Mucosa of descending colon (tissue), 3 donors: ENCODE results near the gene RYR3. TPM values are rescaled to one million over a fixed set of nuclear protein-coding genes. Genes with fewer than 3 reads are reported as not detected.

ENCODE experiments used
- ATAC-seq: fragments of 200-7000 bp; cut with Tn5 transposase; one replicate; pipeline ENCODE4 v1.9.1; 2020; ENCODE audit warnings: mild to moderate bottlenecking, moderate library complexity
- DNase-seq, 3 donors: peaks; one replicate each; pipeline ENCODE4 v3.0.0-alpha.2; 2020
- H3K36me3 ChIP-seq: fragments of 200-600 bp; one replicate; pipeline ENCODE4 v1.8.0; 2021; ENCODE audit warnings: low read depth, mild to moderate bottlenecking
- H3K4me1 ChIP-seq: fragments of 200-600 bp; one replicate; pipeline ENCODE4 v1.8.0; 2021; ENCODE audit warnings: low read depth, mild to moderate bottlenecking
- H3K4me3 ChIP-seq: fragments of 200-600 bp; one replicate; pipeline ENCODE4 v1.8.0; 2021; ENCODE audit warnings: mild to moderate bottlenecking
- H3K9me3 ChIP-seq: fragments of 200-600 bp; one replicate; pipeline ENCODE4 v1.8.0; 2021; ENCODE audit warnings: mild to moderate bottlenecking
- intact Hi-C, 2 donors: fragments of 100-400 bp; cut with DNase I in 1 of 2; cut with micrococcal nuclease in 1 of 2; formaldehyde crosslinking; loops; one replicate each; pipeline versions ENCODE4 v1.11.0 to v1.11.1; 2022; cut with DNase I, micrococcal nuclease
- total RNA-seq, 3 donors: library from RNA; stranded (reverse); fragmentation: NEBNext Ultra II Directional in 2 of 3; extraction: Animal tissue kit (Norgen Biotek cat#: 25700) in 2 of 3; gene quantifications; one replicate each; pipeline versions ENCODE4 v1.2.1 to v1.2.4, GENCODE V29; 2021 to 2023
- TF ChIP-seq, protein P1 (sequence below): fragments of 200-600 bp; IDR thresholded peaks from one replicate; pipeline ENCODE4 v1.8.0; 2022; ENCODE audit warnings: antibody characterized with exemption, mild to moderate bottlenecking
- donor health status: DM: no; HTN: no; CAD: no; lungs with moderate emphysema.
- donor health status: DM: no; HTN: no; CAD: no.
- donor health status: DM: no; HTN: yes; CAD: no.

Gene RYR3
- total RNA-seq, 3 donors from 2014 or later = 0.84 to 16.4 (median 1.1) TPM

DNA sequence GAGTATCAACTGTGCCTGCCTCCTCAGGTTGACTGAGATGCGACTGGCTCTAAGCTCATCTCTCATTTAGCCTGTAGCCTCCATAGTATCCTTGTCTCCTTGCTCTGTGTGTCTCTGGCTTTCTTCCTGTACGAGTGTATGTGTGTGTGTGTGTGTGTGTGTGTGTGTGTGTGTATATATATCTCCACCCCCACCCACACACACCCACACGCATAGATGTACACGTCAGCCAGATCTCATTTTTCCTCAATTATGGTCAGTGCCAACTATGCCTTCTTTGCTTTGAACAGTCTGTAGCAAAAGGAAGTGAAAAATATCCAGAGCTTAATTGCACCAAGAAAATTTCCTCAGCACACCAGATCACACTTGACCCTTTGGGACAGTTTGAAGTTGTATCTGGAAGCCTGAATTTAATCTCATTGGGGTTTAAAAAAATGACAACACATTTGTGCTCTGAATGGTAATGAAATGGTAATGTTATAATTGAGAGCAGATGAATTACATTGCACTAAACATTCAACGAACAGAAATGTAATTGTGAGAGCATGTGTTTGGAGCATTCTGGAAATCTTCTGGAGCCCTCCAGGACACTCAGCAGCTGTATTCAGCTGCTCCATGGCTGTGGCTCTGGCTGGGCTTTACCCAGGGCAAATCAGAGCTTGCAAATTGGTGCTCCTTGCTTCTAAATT is 63.6 kb downstream of the RYR3 start:
- TF ChIP-seq, protein P1, sequence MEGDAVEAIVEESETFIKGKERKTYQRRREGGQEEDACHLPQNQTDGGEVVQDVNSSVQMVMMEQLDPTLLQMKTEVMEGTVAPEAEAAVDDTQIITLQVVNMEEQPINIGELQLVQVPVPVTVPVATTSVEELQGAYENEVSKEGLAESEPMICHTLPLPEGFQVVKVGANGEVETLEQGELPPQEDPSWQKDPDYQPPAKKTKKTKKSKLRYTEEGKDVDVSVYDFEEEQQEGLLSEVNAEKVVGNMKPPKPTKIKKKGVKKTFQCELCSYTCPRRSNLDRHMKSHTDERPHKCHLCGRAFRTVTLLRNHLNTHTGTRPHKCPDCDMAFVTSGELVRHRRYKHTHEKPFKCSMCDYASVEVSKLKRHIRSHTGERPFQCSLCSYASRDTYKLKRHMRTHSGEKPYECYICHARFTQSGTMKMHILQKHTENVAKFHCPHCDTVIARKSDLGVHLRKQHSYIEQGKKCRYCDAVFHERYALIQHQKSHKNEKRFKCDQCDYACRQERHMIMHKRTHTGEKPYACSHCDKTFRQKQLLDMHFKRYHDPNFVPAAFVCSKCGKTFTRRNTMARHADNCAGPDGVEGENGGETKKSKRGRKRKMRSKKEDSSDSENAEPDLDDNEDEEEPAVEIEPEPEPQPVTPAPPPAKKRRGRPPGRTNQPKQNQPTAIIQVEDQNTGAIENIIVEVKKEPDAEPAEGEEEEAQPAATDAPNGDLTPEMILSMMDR = no peak
- H3K4me1 ChIP-seq = no peaks in the 10 kb centered on the region
- intact Hi-C loops = no loop called here
- ATAC-seq = no peak
- no peak overlapping the region for H3K4me3 ChIP-seq
- no peaks in the 10 kb centered on the region for H3K36me3 ChIP-seq
- H3K9me3 ChIP-seq = no peaks in the 10 kb centered on the region
- DNase-seq = no peak

DNA sequence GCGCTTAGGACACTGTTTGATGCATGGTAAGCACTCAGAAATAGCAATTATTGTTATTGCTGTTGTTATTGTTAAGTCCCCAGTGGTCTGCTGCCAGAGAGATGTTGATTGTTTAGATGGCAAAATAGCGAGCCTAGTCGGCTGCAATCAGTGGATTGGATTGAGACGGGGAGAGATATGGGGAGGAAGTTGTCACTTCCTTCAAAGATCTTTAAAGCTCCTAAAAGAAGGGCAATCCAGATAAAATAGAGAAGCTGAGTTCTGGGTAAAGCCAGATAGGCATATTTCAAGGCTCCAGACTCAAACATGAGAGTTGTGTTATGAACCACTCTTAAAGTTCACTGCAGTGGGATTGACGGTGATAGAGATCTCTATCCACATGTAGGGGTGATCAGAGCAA is 64.5 kb downstream of the RYR3 start:
- intact Hi-C loops = no loop called here
- Histone ChIP-seq H3K4me1 (no peaks in the 10 kb centered on the region), H3K4me3 (no peak overlapping the region), H3K9me3 (no peaks in the 10 kb centered on the region), H3K36me3 (no peaks in the 10 kb centered on the region)
- DNase-seq = no peak
- no peak for ATAC-seq
- TF ChIP-seq, protein P1 = no peak

DNA sequence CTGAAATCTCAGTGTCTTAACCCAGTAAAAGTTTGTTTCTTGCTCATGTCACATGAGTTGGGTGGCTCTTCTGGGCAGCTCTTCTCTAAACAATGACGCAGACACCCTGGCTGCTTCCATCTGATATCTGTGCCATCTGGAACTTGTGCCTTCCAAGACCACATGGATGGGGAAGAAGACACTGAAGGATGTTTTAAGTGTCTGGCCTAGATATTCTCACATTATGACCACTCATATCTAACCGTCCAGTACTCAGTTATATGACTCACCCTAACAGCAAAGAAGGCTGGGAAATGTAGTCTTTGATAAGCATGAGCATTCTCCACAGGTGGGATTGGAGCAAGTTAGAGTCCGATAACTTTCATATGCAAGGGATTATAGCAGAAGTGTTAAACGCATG is 66.4 kb downstream of the RYR3 start:
- DNase-seq (no peak), ATAC-seq (no peak)
- TF ChIP-seq, protein P1 = no peak
- intact Hi-C loops = no loop called here
- Histone ChIP-seq H3K4me3 (no peak overlapping the region), H3K4me1 (no peaks in the 10 kb centered on the region), H3K36me3 (no peaks in the 10 kb centered on the region), H3K9me3 (no peaks in the 10 kb centered on the region)

- DNase-seq (no peak), ATAC-seq (no peak)
- Histone ChIP-seq H3K4me1 (no peaks in the 10 kb centered on the region), H3K36me3 (no peaks in the 10 kb centered on the region), H3K9me3 (no peaks in the 10 kb centered on the region), H3K4me3 (no peak overlapping the region)
- TF ChIP-seq, protein P1 = no peak
- intact Hi-C loops = no loop called here
These were observed 68.2 kb downstream of the RYR3 start for GRCh38 chr15:33378866-33379480.

DNA sequence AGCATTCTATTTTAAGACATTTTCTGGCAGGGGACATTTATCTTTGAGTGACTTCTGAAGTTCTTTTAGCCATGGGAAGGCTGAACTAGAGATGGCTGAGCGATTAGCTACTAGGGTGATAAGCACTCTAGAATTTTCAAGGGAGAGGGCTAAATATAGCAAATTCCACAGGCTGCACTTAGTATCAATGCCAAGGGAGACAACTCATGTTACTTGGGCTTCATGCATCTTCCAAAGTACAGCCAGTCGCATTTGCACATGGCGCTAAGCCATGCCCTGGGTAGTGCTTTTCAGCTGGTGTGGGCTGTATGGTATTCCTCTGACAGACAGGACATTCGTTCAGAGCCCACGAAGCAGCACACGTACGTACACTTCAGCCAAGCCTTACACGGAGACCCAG is 69.6 kb downstream of the RYR3 start:
- Histone ChIP-seq H3K36me3 (no peaks in the 10 kb centered on the region), H3K9me3 (no peaks in the 10 kb centered on the region), H3K4me1 (no peaks in the 10 kb centered on the region), H3K4me3 (no peak overlapping the region)
- intact Hi-C loops = no loop called here
- no peak for ATAC-seq
- TF ChIP-seq, protein P1 = no peak
- DNase-seq = no peak
